HCT116 (cell line): ENCODE data around the gene INPP5D. TPM values are rescaled to one million over a fixed set of nuclear protein-coding genes. Genes with fewer than 3 reads are reported as not detected.

Source experiments
- ATAC-seq: fragments of 200-7000 bp; cut with Tn5 transposase; 2 replicates; pipeline ENCODE4 v1.9.1; 2020; ENCODE audit warnings: mild to moderate bottlenecking, moderate library complexity
- BruUV-seq: library from RNA; stranded (reverse); fragments of 400-500 nt; replicated peaks from 2 replicates; lab custom pipeline; 2021; lab: Mats Ljungman, UMichigan
- CTCF ChIA-PET: fragments of 300-600 bp; sonication (Branson Sonifier 250); formaldehyde crosslinking; loops from one replicate; lab custom pipeline; 2021; ENCODE audit warnings: antibody characterized with exemption; lab: Charles Lee
- POLR2A ChIA-PET: fragments of 300-600, 350-600 bp; sonication (Branson Sonifier 250); formaldehyde crosslinking; loops from one replicate; lab custom pipeline; 2021; ENCODE audit warnings: antibody characterized with exemption; lab: Charles Lee
- RAD21 ChIA-PET, 2 experiments: fragments of 300-600 bp; sonication (Branson Sonifier 250); formaldehyde crosslinking; loops; one replicate each; lab custom pipeline; 2023; ENCODE audit warnings: low total read pairs in 2 of 2; ENCODE audit not compliant: uncharacterized antibody in 2 of 2, unreplicated experiment in 2 of 2, low non-redundant PET in 1 of 2; lab: Charles Lee
- DNase-seq: peaks from one replicate; pipeline ENCODE4 v3.0.0-alpha.2; 2010; ENCODE audit warnings: low read depth, low spot score
- H2AFZ ChIP-seq: fragments of 200-600 bp; shearing (Covaris generic), sonication (generic); 2 replicates; pipeline ENCODE4 v1.6.1; 2017; ENCODE audit warnings: low read depth, mixed run types, mixed read lengths, antibody characterized with exemption, low read length; ENCODE audit not compliant: poor library complexity, severe bottlenecking
- H3K27ac ChIP-seq: 2 replicates; pipeline ENCODE4 v1.5.1; 2012; ENCODE audit warnings: low read depth, low read length
- H3K27me3 ChIP-seq: fragments of 200-600 bp; sonication (generic); 2 replicates; pipeline ENCODE4 v1.6.1; 2016; ENCODE audit warnings: mixed run types, low read length, mixed read lengths; ENCODE audit not compliant: insufficient read depth
- H3K36me3 ChIP-seq, 2 experiments: fragments of 200-500 bp in 1 of 2; fragments of 200-600 bp in 1 of 2; sonication (Bioruptor generic) in 1 of 2; sonication (generic) in 1 of 2; 2 replicates each; pipeline versions ENCODE4 v1.5.1 to v1.6.1; 2014 to 2016; ENCODE audit warnings: low read length in 2 of 2, inconsistent platforms in 1 of 2, mixed read lengths in 1 of 2, mixed run types in 1 of 2; ENCODE audit not compliant: insufficient read depth in 2 of 2, control insufficient read depth in 1 of 2
- H3K4me1 ChIP-seq, 2 experiments: fragments of 200-600 bp in 1 of 2; sonication (generic) in 1 of 2; 2 replicates each; pipeline versions ENCODE4 v1.5.1 to v1.6.1; 2012 to 2017; ENCODE audit warnings: low read length in 2 of 2, inconsistent platforms in 1 of 2, mild to moderate bottlenecking in 1 of 2, mixed read lengths in 1 of 2, mixed run types in 1 of 2, moderate library complexity in 1 of 2; ENCODE audit not compliant: insufficient read depth in 2 of 2, control insufficient read depth in 1 of 2
- H3K4me2 ChIP-seq: fragments of 200-600 bp; sonication (generic); 2 replicates; pipeline ENCODE4 v1.6.1; 2017; ENCODE audit warnings: mixed run types, low read length, mixed read lengths
- H3K4me3 ChIP-seq, 2 experiments: fragments of 200-600 bp in 1 of 2; sonication (generic) in 1 of 2; replicated peaks in 1 of 2; 2 replicates each; pipeline ENCODE4 v1.5.1; 2011 to 2016; ENCODE audit warnings: low read length in 2 of 2, control low read depth in 1 of 2, low read depth in 1 of 2, mild to moderate bottlenecking in 1 of 2, mixed read lengths in 1 of 2, mixed run types in 1 of 2
- H3K79me2 ChIP-seq: fragments of 200-600 bp; sonication (generic); 2 replicates; pipeline ENCODE4 v1.6.1; 2017; ENCODE audit warnings: mild to moderate bottlenecking, mixed run types, low read length, moderate library complexity, mixed read lengths; ENCODE audit not compliant: insufficient read depth
- H3K9ac ChIP-seq: fragments of 200-600 bp; sonication (generic); 2 replicates; pipeline ENCODE4 v1.6.1; 2016; ENCODE audit warnings: low read length, mixed read lengths
- H3K9me2 ChIP-seq: fragments of 200-600 bp; sonication (generic), shearing (Covaris generic); 2 replicates; pipeline ENCODE4 v1.6.1; 2017; ENCODE audit warnings: mixed run types, mild to moderate bottlenecking, moderate library complexity; ENCODE audit not compliant: insufficient read depth
- H3K9me3 ChIP-seq, 2 experiments: fragments of 200-500 bp in 1 of 2; fragments of 200-600 bp in 1 of 2; sonication (Bioruptor generic) in 1 of 2; sonication (generic) in 1 of 2; 2 replicates each; pipeline ENCODE4 v1.6.1; 2014 to 2017; ENCODE audit warnings: low read length in 2 of 2, mixed read lengths in 2 of 2, inconsistent platforms in 1 of 2, low read depth in 1 of 2, mild to moderate bottlenecking in 1 of 2, mixed run types in 1 of 2, moderate library complexity in 1 of 2; ENCODE audit not compliant: control insufficient read depth in 1 of 2, insufficient read depth in 1 of 2
- H4K20me1 ChIP-seq: fragments of 200-600 bp; sonication (generic), shearing (Covaris generic); 2 replicates; pipeline ENCODE4 v1.6.1; 2017; ENCODE audit warnings: mixed run types, mild to moderate bottlenecking, moderate library complexity; ENCODE audit not compliant: insufficient read depth
- ATF3 ChIP-seq: IDR thresholded peaks from 2 replicates; pipeline ENCODE4 v1.6.1; 2012
- CEBPB ChIP-seq: IDR thresholded peaks from 2 replicates; pipeline ENCODE4 v1.6.1; 2012; ENCODE audit warnings: low read depth
- EZH2phosphoT487 ChIP-seq: fragments of 200-600 bp; IDR thresholded peaks from 2 replicates; pipeline ENCODE4 v1.6.1; 2018; ENCODE audit warnings: antibody characterized with exemption, borderline replicate concordance
- FOSL1 ChIP-seq: IDR thresholded peaks from 2 replicates; pipeline ENCODE4 v1.6.1; 2012; ENCODE audit warnings: low read depth
- JUND ChIP-seq: IDR thresholded peaks from 2 replicates; pipeline ENCODE4 v1.6.1; 2012
- MAX ChIP-seq: IDR thresholded peaks from 2 replicates; pipeline ENCODE4 v1.6.1; 2012
- POLR2A ChIP-seq: IDR thresholded peaks from 2 replicates; pipeline ENCODE4 v1.7.0; 2011; ENCODE audit warnings: borderline replicate concordance; ENCODE audit not compliant: insufficient read depth, insufficient read length; ENCODE audit errors: extremely low read depth
- POLR2AphosphoS5 ChIP-seq: IDR thresholded peaks from 2 replicates; pipeline ENCODE4 v1.6.1; 2011; ENCODE audit warnings: mild to moderate bottlenecking, low read depth, low read length, moderate library complexity
- RAD21 ChIP-seq: IDR thresholded peaks from 2 replicates; pipeline ENCODE4 v1.6.1; 2012; ENCODE audit warnings: low read depth, mild to moderate bottlenecking
- REST ChIP-seq: IDR thresholded peaks from 2 replicates; pipeline ENCODE4 v1.6.1; 2012; ENCODE audit warnings: low read depth
- SIN3A ChIP-seq: IDR thresholded peaks from 2 replicates; pipeline ENCODE4 v1.6.1; 2012; ENCODE audit warnings: low read depth
- SP1 ChIP-seq: IDR thresholded peaks from 2 replicates; pipeline ENCODE4 v1.6.1; 2012; ENCODE audit warnings: low read depth
- SRF ChIP-seq: IDR thresholded peaks from 2 replicates; pipeline ENCODE4 v1.6.1; 2012; ENCODE audit warnings: low read depth
- TCF7L2 ChIP-seq: IDR thresholded peaks from 2 replicates; pipeline ENCODE4 v1.7.0; 2011; ENCODE audit warnings: borderline replicate concordance, inconsistent platforms; ENCODE audit not compliant: insufficient read depth, insufficient read length; ENCODE audit errors: extremely low read depth
- YY1 ChIP-seq: IDR thresholded peaks from 2 replicates; pipeline ENCODE4 v1.6.1; 2011; ENCODE audit warnings: low read length, low read depth, moderate library complexity, mild to moderate bottlenecking; ENCODE audit not compliant: insufficient replicate concordance; ENCODE audit errors: extremely low read depth
- ZBTB33 ChIP-seq: IDR thresholded peaks from 2 replicates; pipeline ENCODE4 v1.6.1; 2011; ENCODE audit warnings: mild to moderate bottlenecking, low read length, moderate library complexity; ENCODE audit not compliant: insufficient replicate concordance; ENCODE audit errors: extremely low read depth
- ZFX ChIP-seq: fragments of 450-650 bp; IDR thresholded peaks from 2 replicates; pipeline ENCODE4 v1.6.1; 2017
- ZNF274 ChIP-seq: fragments of 200-500 bp; sonication (Bioruptor generic); IDR thresholded peaks from 2 replicates; pipeline ENCODE4 v1.6.1; 2014; ENCODE audit warnings: mild to moderate bottlenecking, low read depth, low read length, inconsistent platforms
- intact Hi-C: fragments of 100-400 bp; cut with micrococcal nuclease; formaldehyde crosslinking; loops from 2 replicates; pipeline ENCODE4 v1.10.0; 2022
- total RNA-seq: library from RNA; stranded (reverse); gene quantifications from one replicate; pipeline ENCODE4 v1.2.1, GENCODE V29; 2021; ENCODE audit not compliant: unreplicated experiment

INPP5D gene
- total RNA-seq, 1 experiment from 2014 or later = 1.8 TPM

GRCh38 chr2:233033672-233034071 lies 26.5 kb upstream of the INPP5D start:
- POLR2A ChIA-PET = no interaction called here
- CTCF ChIA-PET = no interaction called here
- Histone ChIP-seq H4K20me1 (no peaks in the 10 kb centered on the region), H3K9me3 (peaks cover 0 to 4% of the 10 kb centered on the region in 2 experiments; a peak in 1 of 4 replicates), H3K4me2 (peak overlapping the region; percentile 14), H2AFZ (no peak overlapping the region), H3K9me2 (no peaks in the 10 kb centered on the region), H3K36me3 (no peaks in the 10 kb centered on the region), H3K4me3 (no peak overlapping the region), H3K9ac (no peak overlapping the region), H3K27ac (no peak overlapping the region), H3K27me3 (no peaks in the 10 kb centered on the region), H3K79me2 (no peaks in the 10 kb centered on the region), H3K4me1 (peaks cover under 1 to 19% of the 10 kb centered on the region in 2 experiments; a peak in 3 of 4 replicates)
- RAD21 ChIA-PET = no interaction called here
- ATAC-seq (no peak), DNase-seq (no peak)
- intact Hi-C loops = no loop called here
- TF ChIP-seq REST (no peak), ZNF274 (no peak), SRF (no peak), ZBTB33 (no peak), EZH2phosphoT487 (no peak), FOSL1 (no peak), MAX (no peak), POLR2AphosphoS5 (no peak), ZFX (no peak), RAD21 (no peak), POLR2A (no peak), JUND (no peak), TCF7L2 (no peak), YY1 (no peak), ATF3 (no peak), SIN3A (no peak), SP1 (no peak), CEBPB (no peak)
- BruUV-seq = no TSS peak
